PFSK-1 (cell line): Measurements from ENCODE around the gene TTC29. TPM values are rescaled to one million over a fixed set of nuclear protein-coding genes. Genes with fewer than 3 reads are reported as not detected.

Experiments used
- FOXP2 ChIP-seq: optimal IDR thresholded peaks from 2 replicates; pipeline ENCODE3; 2011; ENCODE audit warnings: borderline replicate concordance, control low read depth, inconsistent platforms; ENCODE audit not compliant: insufficient read depth; ENCODE audit errors: extremely low read length, extremely low read depth
- POLR2AphosphoS5 ChIP-seq: IDR thresholded peaks from 2 replicates; pipeline ENCODE4 v1.6.1; 2012; ENCODE audit warnings: low read depth, mild to moderate bottlenecking, control low read depth, low read length, moderate library complexity
- SIN3A ChIP-seq: IDR thresholded peaks from 2 replicates; pipeline ENCODE4 v1.6.1; 2012; ENCODE audit warnings: mild to moderate bottlenecking, low read length, moderate library complexity, borderline replicate concordance; ENCODE audit not compliant: insufficient read depth
- TAF1 ChIP-seq: IDR thresholded peaks from 2 replicates; pipeline ENCODE4 v1.6.1; 2012; ENCODE audit warnings: low read length, control low read depth, borderline replicate concordance; ENCODE audit not compliant: insufficient read depth
- polyA plus RNA-seq: library from polyadenylated mRNA; unstranded; fragments of >200 nt; gene quantifications from one replicate; pipeline ENCODE4 v1.2.1, GENCODE V29; 2012; ENCODE audit warnings: low read depth, missing spikeins; ENCODE audit not compliant: insufficient read length
- TF ChIP-seq, protein P1 (sequence below), 2 experiments: IDR thresholded peaks; 2 replicates each; pipeline versions ENCODE4 v1.6.1 to v1.8.0; 2011 to 2012; ENCODE audit warnings: low read depth in 2 of 2, low read length in 2 of 2, control low read depth in 1 of 2, inconsistent platforms in 1 of 2, mild to moderate bottlenecking in 1 of 2, moderate library complexity in 1 of 2; ENCODE audit not compliant: insufficient read depth in 1 of 2

TTC29 gene, protein sequence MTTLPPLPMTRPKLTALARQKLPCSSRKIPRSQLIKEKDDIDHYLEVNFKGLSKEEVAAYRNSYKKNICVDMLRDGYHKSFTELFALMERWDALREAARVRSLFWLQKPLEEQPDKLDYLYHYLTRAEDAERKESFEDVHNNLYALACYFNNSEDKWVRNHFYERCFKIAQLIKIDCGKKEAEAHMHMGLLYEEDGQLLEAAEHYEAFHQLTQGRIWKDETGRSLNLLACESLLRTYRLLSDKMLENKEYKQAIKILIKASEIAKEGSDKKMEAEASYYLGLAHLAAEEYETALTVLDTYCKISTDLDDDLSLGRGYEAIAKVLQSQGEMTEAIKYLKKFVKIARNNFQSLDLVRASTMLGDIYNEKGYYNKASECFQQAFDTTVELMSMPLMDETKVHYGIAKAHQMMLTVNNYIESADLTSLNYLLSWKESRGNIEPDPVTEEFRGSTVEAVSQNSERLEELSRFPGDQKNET
- polyA plus RNA-seq: 0.16 TPM

GRCh38 chr4:146945556-146946374, at the start of gene TTC29:
Gene TTC29 (minus strand): TSS chr4:146945864. CDS start chr4:146939895, 5,969 bp downstream.
- TF ChIP-seq POLR2AphosphoS5 (no peak), SIN3A (no peak)

- TF ChIP-seq POLR2AphosphoS5: no peak
- TF ChIP-seq, protein P1, sequence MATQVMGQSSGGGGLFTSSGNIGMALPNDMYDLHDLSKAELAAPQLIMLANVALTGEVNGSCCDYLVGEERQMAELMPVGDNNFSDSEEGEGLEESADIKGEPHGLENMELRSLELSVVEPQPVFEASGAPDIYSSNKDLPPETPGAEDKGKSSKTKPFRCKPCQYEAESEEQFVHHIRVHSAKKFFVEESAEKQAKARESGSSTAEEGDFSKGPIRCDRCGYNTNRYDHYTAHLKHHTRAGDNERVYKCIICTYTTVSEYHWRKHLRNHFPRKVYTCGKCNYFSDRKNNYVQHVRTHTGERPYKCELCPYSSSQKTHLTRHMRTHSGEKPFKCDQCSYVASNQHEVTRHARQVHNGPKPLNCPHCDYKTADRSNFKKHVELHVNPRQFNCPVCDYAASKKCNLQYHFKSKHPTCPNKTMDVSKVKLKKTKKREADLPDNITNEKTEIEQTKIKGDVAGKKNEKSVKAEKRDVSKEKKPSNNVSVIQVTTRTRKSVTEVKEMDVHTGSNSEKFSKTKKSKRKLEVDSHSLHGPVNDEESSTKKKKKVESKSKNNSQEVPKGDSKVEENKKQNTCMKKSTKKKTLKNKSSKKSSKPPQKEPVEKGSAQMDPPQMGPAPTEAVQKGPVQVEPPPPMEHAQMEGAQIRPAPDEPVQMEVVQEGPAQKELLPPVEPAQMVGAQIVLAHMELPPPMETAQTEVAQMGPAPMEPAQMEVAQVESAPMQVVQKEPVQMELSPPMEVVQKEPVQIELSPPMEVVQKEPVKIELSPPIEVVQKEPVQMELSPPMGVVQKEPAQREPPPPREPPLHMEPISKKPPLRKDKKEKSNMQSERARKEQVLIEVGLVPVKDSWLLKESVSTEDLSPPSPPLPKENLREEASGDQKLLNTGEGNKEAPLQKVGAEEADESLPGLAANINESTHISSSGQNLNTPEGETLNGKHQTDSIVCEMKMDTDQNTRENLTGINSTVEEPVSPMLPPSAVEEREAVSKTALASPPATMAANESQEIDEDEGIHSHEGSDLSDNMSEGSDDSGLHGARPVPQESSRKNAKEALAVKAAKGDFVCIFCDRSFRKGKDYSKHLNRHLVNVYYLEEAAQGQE (IDR thresholded peaks at IDR 0.05; ENCODE audit: insufficient read depth in 1 of 2, low read depth in 2 of 2, low read length in 2 of 2): no peak
Observed at GRCh38 chr4:146981651-146982050, 36.0 kb upstream of the TTC29 start.

DNA sequence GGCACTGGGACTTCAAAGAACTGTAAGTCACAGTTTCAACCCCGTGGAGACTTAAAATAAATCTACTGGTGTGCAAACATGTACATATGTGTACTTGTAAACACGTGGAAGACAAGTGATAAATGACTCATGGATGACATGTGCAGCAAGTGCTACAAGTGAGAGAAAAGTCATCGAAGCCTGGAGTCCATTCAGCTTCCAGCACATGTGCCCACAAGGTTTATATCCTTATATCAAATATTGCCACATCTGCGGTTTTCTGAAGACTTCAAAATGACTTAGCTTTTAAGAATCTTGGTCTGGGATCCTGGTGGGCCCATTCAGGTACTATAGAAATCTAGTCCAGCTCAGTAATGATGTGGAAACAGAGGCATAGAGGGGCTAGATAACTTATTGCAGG, 33.0 kb upstream of the TTC29 start:
- TF ChIP-seq TAF1: no peak
- TF ChIP-seq POLR2AphosphoS5: no peak
- no peak for TF ChIP-seq FOXP2
- TF ChIP-seq, protein P1 (IDR thresholded peaks at IDR 0.05; ENCODE audit: insufficient read depth in 1 of 2, low read depth in 2 of 2, low read length in 2 of 2): no peak
- TF ChIP-seq SIN3A: no peak

- TF ChIP-seq, protein P1 (IDR thresholded peaks at IDR 0.05; ENCODE audit: insufficient read depth in 1 of 2, low read depth in 2 of 2, low read length in 2 of 2): no peak
- TF ChIP-seq FOXP2: no peak
Observed at GRCh38 chr4:146976145-146976544, 30.5 kb upstream of the TTC29 start.

DNA sequence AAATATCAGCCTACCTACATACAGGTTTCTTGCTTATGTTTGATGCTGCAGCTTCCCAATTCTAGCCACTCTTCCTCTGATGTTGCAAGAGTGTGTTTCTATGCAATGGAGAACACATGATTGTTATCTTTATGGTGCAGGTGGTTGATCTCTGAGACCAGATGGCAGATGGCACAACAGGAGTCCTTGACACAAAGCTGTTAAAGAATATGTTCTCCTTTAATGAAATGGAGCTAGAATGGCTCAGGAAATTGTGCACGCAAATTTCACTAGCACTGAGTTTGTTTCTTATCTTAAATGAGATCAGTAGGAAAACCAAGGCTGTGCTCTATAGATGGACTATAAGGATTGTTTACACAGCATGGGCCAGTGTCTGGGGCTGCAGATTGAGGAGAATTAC, 29.9 kb upstream of the TTC29 start:
- TF ChIP-seq TAF1 (no peak), POLR2AphosphoS5 (no peak), SIN3A (no peak), FOXP2 (no peak)
- TF ChIP-seq, protein P1 (IDR thresholded peaks at IDR 0.05; ENCODE audit: insufficient read depth in 1 of 2, low read depth in 2 of 2, low read length in 2 of 2): no peak
